HG02642 (cell line): Measurements from ENCODE around the gene TLCD3B.

Experiments used
- ATAC-seq: cut with Tn5 transposase; IDR thresholded peaks from one replicate; pipeline ENCODE4 v1.9.1; 2021; ENCODE audit warnings: mild to moderate bottlenecking; ENCODE audit not compliant: unreplicated experiment, poor library complexity

The TLCD3B gene, protein sequence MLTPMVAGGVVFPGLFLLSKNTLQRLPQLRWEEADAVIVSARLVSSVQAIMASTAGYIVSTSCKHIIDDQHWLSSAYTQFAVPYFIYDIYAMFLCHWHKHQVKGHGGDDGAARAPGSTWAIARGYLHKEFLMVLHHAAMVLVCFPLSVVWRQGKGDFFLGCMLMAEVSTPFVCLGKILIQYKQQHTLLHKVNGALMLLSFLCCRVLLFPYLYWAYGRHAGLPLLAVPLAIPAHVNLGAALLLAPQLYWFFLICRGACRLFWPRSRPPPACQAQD

DNA sequence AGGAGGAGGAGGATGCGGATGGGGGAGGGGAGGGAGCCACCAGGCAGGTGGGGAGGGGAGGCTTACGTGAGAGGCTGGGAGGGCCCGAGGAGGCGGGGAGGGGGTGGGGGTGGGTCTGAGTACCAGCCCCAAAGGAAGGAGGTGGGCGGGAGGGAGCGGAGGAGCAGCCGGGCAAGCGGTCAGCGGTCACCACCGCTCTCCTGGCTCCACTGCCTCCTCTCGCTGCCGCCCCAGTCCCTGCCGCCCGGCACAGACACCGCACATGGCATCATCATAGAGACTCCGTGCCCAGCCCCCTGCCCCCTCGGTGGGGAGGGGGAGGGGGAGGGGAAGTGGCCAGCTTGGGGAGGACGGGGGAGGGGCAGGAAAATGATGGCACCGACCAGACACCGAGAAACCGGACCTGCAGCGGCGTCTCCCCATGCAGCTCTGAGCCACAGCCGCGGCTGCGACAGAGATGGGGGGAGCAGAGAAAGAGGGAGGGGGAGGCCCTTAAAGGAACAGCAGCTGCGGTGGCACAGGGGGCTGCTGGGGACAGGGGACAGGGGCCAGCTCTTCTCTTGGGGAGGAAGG is at the start of gene TLCD3B:
Gene TLCD3B (minus strand): TSS at position 431 of the 573 bp plus-strand sequence. CDS start 744 bp downstream, outside the sequence.
- no peak for ATAC-seq

DNA sequence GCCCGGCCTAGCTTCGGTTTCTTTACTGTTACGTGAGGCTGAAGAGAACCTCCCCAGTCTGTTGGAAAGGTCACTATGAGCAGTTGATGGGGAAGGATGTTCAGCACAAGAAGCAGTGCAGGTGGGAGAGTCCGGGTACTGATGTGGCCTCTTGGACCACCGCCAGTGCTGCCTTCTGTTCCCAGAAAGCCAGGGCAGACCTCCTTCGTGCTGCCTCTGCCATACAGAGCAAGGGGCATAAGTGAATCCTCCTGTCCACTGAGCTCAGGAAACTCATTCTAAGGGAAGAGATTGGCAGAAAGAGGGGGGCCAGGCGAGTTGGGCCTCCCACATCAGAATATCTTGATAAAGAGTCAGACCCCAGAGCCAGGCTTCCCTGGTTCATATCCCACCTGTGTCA is 48.4 kb upstream of the TLCD3B start:
- no peak for ATAC-seq

DNA sequence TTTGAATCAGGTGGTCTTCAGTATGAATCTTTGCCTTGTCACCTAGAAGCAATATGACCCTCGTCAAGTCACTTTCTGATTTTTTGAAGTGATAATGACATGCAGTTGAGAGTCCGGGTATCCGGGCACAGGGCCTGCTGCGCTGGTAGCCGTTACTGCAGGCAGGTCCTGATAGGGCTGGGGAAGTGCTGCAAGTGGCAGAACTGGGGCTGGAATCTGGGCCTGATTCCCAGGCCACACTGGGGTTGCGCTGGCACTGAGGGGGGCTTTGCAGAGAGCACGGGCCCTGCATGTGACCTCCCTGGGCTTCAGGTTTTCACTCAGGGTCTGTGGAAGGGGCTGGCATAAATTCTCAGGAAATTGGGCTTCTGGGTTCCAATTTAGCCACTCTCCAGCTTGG is 47.7 kb upstream of the TLCD3B start:
- ATAC-seq = no peak

DNA sequence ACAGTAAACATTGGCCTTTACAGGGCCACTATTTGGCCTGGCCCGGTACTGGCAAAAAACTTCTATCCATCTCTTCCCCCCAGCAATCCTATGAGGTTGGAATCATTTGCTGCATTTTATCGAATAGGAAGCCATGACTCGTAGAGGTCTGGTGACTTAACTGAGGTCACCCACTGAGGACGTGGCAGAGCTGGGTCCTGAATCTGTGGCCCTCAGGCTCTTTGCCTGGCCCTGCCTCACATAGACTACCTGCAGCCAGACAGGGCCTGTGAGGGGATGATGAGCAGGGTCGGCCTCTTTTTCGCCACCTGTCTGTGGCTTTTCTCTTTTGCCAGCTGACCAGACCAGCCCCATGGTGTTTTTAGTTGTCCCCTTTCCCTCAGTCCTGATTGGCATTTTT is 46.6 kb upstream of the TLCD3B start:
- ATAC-seq = no peak

DNA sequence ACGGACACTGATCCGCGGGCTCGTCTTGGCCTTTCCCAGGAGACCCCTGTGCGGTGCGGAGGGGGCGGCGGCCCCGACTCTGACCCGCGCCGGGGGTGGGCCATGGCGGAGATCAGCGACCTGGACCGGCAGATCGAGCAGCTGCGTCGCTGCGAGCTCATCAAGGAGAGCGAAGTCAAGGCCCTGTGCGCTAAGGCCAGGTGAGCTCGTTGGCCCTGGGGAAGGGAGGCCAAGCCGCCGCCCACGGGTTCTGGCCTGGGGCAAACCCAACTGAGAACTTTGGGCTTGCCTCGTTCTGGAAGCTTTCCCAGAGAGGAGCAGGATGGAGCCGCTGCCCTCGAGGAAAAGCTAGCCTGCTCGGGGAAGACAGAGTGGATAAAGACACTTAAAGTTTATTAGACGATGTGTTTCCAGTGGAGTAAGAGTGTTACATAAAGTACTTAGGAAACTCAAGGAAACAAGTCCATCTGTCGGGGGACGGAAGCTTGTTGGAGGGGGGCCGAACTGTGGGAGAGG is 45.3 kb upstream of the TLCD3B start:
- ATAC-seq = peak; percentile 34

DNA sequence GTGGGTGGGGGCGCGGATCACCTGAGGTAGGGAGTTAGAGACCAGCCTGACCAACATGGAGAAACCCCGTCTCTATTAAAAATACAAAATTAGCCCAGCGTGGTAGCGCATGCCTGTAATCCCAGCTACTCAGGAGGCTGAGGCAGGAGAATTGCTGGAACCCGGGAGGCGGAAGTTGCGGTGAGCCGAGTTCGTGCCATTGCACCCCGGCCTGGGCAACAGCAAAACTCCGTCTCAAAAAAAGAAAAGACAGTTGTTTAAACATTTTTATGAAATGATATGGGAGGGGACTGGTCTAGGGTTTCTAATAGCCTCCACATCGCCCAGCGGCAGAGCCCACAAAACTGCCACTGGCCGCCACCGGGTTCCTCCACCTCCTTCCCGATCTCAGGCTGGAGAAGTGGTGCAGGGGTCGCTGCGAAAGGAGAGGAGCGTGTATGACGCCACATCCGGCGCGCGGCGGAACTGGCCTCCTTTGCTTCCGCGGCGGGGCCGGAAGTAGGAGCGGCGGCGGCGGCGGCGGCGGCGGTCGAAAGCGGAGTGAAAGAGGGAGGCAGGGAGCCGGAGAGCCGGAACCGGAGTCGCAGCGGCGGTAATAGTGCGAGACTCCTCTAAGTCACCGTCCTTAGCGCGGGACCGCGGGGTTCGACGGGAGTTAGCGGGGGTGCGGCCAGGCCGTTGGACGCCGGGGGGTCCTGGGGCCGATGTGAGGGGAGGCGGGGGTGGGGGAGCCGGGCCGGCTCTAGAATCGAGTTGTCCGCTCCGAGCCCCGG is 44.6 kb upstream of the TLCD3B start, which contains the start of gene PPP4C:
Gene PPP4C (plus strand): TSS at position 492 of the 773 bp plus-strand sequence. CDS start 384 bp downstream, outside the sequence.
- ATAC-seq = peak; percentile 78

DNA sequence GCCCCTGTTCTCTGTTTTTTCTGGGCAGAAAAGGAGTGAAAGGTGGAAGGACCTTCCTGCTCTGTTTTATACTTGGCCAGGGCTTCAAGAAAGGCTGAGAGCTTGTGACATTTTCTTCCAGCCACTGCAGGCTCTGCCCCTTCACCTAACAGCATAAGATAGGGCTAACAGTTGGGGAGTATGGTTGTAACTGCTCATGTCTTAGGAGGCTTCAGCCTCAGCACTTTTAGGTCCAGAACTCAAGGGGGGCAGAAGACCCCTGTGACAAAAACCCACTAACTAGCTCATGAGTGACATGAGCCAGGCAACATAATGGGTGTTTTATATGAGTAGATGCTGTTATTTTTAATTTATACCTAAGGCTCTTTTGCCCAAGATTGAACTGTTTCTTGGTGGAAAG is 39.4 kb upstream of the TLCD3B start:
- ATAC-seq = no peak

DNA sequence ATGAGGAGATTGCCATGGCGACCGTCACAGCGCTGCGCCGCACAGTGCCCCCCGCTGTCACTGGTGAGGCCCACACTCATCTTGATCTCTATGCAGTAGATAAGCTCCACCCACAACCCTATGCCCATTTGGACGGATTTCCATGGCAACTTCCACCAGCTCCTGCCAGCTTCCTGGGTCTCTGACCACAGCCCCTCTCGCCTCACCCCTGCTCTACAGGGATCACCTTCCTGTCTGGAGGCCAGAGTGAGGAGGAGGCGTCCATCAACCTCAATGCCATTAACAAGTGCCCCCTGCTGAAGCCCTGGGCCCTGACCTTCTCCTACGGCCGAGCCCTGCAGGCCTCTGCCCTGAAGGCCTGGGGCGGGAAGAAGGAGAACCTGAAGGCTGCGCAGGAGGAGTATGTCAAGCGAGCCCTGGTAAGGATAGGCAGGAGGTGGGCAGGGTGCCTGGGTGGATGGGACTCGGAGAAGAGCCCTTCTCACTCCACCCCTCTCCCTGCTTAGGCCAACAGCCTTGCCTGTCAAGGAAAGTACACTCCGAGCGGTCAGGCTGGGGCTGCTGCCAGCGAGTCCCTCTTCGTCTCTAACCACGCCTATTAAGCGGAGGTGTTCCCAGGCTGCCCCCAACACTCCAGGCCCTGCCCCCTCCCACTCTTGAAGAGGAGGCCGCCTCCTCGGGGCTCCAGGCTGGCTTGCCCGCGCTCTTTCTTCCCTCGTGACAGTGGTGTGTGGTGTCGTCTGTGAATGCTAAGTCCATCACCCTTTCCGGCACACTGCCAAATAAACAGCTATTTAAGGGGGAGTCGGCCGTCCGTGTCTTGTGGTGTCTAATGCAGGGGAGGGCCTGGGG is 38.8 kb upstream of the TLCD3B start:
- no peak for ATAC-seq

DNA sequence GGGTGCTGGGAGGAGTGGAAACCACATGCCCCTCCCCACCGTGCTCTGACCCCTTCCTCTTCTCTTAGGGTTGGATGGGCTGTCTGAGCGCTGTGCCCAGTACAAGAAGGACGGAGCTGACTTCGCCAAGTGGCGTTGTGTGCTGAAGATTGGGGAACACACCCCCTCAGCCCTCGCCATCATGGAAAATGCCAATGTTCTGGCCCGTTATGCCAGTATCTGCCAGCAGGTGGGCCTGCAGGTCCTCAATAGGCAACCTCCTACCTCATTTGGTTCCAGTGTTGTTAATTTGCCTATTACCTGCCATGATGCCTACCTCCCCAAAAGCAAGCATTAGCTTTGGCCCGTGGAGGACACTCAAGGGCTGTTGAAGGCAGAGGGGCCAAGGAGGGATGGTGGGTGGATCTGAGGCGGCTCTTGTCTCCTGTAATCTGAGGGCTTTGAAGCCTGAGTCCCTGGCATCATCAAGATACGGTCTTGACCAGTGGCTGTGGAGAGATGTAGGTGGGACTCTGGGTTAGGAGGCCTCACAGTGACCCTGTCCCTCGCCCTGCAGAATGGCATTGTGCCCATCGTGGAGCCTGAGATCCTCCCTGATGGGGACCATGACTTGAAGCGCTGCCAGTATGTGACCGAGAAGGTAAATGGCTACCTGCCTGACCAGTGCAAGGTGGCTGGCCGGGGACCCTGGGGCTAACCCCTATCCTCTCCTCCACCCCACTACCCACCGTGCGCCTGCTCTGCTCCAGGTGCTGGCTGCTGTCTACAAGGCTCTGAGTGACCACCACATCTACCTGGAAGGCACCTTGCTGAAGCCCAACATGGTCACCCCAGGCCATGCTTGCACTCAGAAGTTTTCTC is 37.9 kb upstream of the TLCD3B start:
- no peak for ATAC-seq

DNA sequence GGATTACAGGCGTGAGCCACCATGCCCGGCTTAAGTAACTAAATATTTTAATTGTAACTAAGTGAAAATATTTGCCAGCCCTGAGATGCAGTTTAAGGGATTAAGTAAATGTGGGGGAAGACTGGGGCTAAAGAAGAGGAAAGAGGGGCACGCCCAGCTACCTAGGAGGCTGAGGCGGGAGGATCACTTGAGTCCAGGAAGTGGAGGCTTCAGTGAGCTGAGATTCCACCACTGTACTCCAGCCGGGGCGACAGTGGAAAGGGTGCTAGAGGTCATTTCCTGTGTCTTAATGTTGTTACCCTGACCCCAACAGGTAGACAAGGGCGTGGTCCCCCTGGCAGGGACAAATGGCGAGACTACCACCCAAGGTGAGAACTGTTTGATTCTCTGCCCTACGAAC is 37.3 kb upstream of the TLCD3B start:
- no peak for ATAC-seq

DNA sequence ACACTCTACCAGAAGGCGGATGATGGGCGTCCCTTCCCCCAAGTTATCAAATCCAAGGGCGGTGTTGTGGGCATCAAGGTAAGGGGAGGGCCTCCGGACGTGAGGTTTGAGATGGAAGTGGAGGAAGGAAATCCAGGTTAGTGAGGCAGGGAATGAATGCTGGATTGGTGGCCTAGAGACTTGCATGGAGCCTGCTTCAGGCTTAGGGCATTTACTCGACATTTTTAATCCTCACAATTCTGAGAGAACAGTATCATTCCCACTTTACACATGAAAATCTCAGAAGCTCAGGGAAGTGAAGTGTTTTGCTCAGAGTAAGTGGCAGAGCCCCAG is 36.5 kb upstream of the TLCD3B start:
- ATAC-seq = no peak

DNA sequence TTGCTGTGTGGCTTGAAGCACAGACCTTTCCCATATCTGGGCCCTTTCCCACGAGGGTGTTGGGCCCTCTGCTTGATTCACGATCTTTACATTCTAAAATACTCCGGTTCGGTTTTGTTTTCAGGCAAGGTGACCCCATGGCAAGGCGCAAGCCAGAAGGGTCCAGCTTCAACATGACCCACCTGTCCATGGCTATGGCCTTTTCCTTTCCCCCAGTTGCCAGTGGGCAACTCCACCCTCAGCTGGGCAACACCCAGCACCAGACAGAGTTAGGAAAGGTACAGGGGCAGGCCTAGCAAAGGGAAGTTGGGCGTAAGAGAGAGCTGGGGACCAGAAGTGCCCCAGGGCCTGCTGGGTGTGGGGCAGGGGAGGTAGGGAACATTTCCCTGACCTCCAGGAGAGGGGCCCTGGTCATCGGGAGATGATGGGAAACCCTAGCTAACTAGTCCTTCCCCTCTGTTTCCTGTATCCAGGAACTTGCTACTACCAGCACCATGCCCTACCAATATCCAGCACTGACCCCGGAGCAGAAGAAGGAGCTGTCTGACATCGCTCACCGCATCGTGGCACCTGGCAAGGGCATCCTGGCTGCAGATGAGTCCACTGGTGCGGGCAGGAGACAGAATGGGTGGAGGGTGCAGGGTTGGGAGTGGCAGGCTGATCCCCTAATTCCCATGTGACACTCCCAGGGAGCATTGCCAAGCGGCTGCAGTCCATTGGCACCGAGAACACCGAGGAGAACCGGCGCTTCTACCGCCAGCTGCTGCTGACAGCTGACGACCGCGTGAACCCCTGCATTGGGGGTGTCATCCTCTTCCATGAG is 35.9 kb upstream of the TLCD3B start:
- ATAC-seq = no peak

DNA sequence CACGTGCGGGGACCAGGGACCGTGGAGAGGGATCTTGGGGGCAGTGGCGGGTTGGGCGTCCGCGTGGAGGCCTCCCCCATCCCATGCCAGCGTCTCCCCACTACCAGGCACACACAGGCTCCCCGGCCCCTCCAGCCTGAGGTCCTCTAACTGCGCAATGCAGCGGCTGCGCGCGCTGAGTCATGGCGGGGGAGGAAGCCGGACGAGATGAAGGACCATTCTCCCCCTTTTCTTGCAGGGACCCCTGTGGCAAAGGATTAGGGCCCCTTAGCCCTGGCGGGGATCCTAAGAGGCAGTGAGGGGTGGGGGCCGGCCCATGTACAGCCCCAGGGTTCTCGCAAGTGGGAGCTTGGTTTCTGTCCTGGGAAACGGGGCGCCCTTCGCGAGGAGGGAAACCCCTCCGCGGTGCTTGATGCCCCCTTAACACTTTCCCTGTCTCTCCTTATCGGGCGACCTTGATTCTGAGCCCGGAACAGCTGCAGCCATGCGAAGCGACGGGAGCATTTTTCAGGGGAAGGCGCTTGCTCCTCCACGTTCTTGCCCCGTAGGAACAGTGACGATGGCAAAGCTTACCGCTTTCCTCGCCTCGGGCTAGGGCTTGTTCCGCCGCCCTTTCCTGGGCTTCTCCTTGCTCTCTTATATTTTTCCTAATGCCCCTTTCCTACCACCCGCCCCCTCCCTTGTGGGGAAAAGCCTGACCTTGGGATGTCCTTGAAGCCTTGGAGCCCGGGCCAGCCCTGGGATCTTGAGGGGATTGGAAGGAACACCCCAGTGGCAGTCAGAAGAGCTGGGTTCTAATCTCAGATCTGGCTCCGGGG is 35.1 kb upstream of the TLCD3B start:
- peak; percentile 6 for ATAC-seq

DNA sequence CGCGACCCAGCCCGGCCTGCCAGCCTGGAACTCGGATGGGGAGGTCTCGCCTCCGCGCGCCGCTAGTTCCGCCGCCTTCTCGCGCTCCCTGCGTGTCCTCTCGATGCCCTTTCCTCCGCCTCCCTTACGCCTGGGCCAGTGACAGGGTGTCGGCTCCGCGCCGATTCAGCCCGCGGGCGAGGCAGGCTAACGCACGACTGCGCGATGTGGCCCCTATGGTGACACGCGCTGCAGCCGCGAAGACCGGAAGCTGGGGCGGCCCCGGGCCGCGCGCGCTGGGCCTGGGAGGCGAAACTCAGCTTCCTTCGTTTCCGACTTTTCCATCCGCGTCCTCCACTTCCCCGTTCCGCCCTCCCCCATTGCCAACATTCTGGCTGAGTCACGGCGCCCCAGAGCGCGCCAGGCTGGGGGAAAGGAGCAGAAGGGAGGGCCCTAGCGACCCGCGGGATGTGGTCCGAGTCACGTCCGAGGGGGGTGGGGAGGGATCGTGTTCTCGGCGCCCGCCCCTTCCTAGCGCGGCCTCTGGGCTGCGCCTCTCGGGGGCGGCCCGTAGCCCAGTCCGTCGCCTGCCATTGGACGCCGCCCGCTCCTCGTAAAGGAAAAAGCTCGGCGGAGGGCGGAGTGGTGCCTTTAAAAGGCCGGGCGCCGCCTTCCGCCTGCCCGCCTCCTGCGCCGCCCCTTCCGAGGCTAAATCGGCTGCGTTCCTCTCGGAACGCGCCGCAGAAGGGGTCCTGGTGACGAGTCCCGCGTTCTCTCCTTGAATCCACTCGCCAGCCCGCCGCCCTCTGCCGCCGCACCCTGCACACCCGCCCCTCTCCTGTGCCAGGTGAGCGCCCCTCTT is 34.3 kb upstream of the TLCD3B start, which contains the start of gene ALDOA:
Gene ALDOA (plus strand): TSS at position 659 of the 841 bp plus-strand sequence. CDS start 1,138 bp downstream, outside the sequence.
- peak; percentile 83 for ATAC-seq

DNA sequence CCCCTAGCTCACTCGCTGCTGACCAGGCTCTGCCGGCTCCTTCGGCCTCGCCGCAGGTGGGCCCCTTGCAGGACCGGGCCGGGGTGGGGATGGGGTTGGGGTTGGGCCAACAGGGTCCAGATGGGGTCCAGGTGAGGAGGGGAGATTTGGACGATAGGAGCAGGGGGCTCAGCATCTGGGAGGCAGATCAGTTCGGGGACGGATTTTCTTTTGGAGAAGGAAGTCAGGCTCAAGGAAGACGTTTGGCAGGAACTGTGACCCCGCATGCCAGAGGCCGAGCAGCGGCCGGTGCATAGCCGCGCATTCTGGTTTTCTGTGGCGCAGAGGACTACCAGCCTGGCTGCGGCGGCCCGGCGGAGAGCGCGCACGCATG is 33.6 kb upstream of the TLCD3B start:
- no peak for ATAC-seq

DNA sequence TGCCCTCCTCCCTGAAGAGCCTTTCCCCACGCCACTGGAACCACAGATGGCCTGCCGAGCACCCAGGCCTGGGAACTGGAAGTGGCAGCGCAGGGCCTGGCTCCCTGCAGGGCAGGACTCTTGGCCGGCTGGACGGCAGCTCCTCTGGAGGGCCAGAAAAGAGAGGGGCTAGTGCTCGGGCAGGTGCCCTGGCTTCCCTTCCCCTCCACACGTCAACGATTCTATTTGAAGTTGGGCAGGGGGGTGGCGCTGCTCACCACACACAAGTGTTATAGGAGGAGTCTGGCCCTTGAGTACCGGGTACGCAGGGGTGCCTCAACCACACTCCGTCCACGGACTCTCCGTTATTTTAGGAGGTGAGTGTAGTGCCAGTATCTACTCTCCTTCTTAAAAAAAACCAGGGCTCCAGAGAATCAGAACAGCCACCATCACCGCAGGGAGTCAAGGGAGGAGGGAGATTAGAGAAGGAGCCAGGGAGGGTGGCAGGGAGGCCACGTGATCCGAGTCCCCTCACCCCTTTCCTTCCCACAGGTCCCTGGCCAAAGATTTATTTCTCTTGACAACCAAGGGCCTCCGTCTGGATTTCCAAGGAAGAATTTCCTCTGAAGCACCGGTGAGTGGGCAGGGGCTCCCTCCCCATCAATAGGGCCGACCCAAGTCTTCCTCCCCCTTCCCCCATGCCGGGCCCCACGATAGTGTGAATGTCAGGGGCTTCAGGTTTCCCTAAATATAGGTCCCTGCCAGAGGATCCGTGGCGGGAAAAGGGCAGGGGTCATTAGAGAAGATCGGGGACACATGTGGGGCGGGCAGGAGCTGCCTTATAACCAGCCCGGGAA is 33.0 kb upstream of the TLCD3B start:
- peak; percentile 26 for ATAC-seq
